Stimulated activated CD4-positive, alpha-beta T cell treated with anti-CD3 and anti-CD28 coated beads, Interleukin-12 subunit alpha, Interleukin-12 subunit beta, amount 100 ng/mL, for 48 hours (primary cell): ENCODE results near the gene SSTR3.
A peak's percentile ranks its signal among the peaks of the same experiment; 100 is the strongest.
"Not testable (repeated sequence)": the region's sequence is repeated elsewhere in the genome, so short reads cannot be mapped to it uniquely, and the experiment has no call there.

ENCODE experiments used
- DNase-seq, 3 donors: peaks; one replicate each; pipeline ENCODE4 v3.0.0-alpha.2; 2020; ENCODE audit warnings: low read depth in 2 of 3, low spot score in 1 of 3

The SSTR3 gene

GRCh38 chr22:37212174-37212906, at the start of gene SSTR3:
SSTR3 (minus strand) TSS chr22:37212477; CDS start chr22:37207803, 4,674 bp downstream.
- DNase-seq: no peak

- DNase-seq: peak in 2 of 3 donors; percentile 46 to 64
Measured at GRCh38 chr22:37260901-37261336, 48.6 kb upstream of the SSTR3 start.

- DNase-seq: no peak
Measured at GRCh38 chr22:37260155-37260795, 48.0 kb upstream of the SSTR3 start.

- DNase-seq: no peak
Measured at GRCh38 chr22:37259540-37260029, 47.3 kb upstream of the SSTR3 start.

- DNase-seq: no peak
Measured at GRCh38 chr22:37258753-37259401, 46.6 kb upstream of the SSTR3 start.

GRCh38 chr22:37258005-37258752, 45.9 kb upstream of the SSTR3 start:
- DNase-seq: no peak

- no peak for DNase-seq
Measured at GRCh38 chr22:37256075-37256726, 43.9 kb upstream of the SSTR3 start.

- DNase-seq: no peak
Measured at GRCh38 chr22:37255558-37256006, 43.3 kb upstream of the SSTR3 start.

- no peak for DNase-seq
Measured at GRCh38 chr22:37254867-37255233, 42.6 kb upstream of the SSTR3 start.

GRCh38 chr22:37254209-37254866, 42.1 kb upstream of the SSTR3 start:
- no peak for DNase-seq

GRCh38 chr22:37253126-37253660, 40.9 kb upstream of the SSTR3 start:
- no peak for DNase-seq

GRCh38 chr22:37251836-37252235, 39.6 kb upstream of the SSTR3 start:
- not testable (repeated sequence) for DNase-seq

GRCh38 chr22:37249986-37250385, 37.7 kb upstream of the SSTR3 start:
- DNase-seq: no peak

- DNase-seq: no peak
Measured at GRCh38 chr22:37248251-37248650, 36.0 kb upstream of the SSTR3 start.

- DNase-seq: no peak
Measured at GRCh38 chr22:37245740-37246139, 33.5 kb upstream of the SSTR3 start.

- no peak for DNase-seq
Measured at GRCh38 chr22:37244922-37245722, 32.8 kb upstream of the SSTR3 start.

- peak; percentile 85 to 90 (median 90) for DNase-seq
Measured at GRCh38 chr22:37244114-37244921, 32.0 kb upstream of the SSTR3 start, which contains the start of gene RAC2. RAC2 (minus strand) TSS chr22:37244269; CDS start chr22:37244148, 121 bp downstream.
